Suprapubic skin (tissue), 4 donors: ENCODE measurements around the gene BCL11A. TPM values are rescaled to one million over a fixed set of nuclear protein-coding genes. Genes with fewer than 3 reads are reported as not detected.
A peak's percentile ranks its signal among the peaks of the same experiment; 100 is the strongest.

ENCODE experiments used
- DNase-seq, 2 donors: peaks; one replicate each; pipeline ENCODE4 v3.0.0-alpha.2; 2019; ENCODE audit warnings: low spot score in 2 of 2
- H3K27ac ChIP-seq: fragments of 200-600 bp; sonication (generic); one replicate; pipeline ENCODE4 v1.5.1; 2019
- H3K27me3 ChIP-seq: fragments of 200-600 bp; sonication (generic); one replicate; pipeline ENCODE4 v1.5.1; 2019
- H3K36me3 ChIP-seq: fragments of 200-600 bp; sonication (generic); one replicate; pipeline ENCODE4 v1.5.1; 2019
- H3K4me1 ChIP-seq: fragments of 200-600 bp; sonication (generic); one replicate; pipeline ENCODE4 v1.5.1; 2019
- H3K4me3 ChIP-seq: fragments of 200-600 bp; sonication (generic); one replicate; pipeline ENCODE4 v1.5.1; 2019; ENCODE audit warnings: mild to moderate bottlenecking
- H3K9me3 ChIP-seq: fragments of 200-600 bp; sonication (generic); one replicate; pipeline ENCODE4 v1.5.1; 2019
- CTCF ChIP-seq, 2 donors: fragments of 200-600 bp in 1 of 2; fragments of 450-650 bp in 1 of 2; sonication (generic) in 1 of 2; IDR thresholded peaks; one replicate each; pipeline ENCODE4 v1.5.1; 2016 to 2019; ENCODE audit warnings: antibody characterized with exemption in 2 of 2, mild to moderate bottlenecking in 1 of 2, moderate library complexity in 1 of 2
- EP300 ChIP-seq: sonication (generic); formaldehyde crosslinking; IDR thresholded peaks from one replicate; pipeline ENCODE4 v1.6.1; 2017; ENCODE audit warnings: antibody characterized with exemption
- POLR2A ChIP-seq, 2 donors: fragments of 450-650 bp; IDR thresholded peaks; one replicate each; pipeline ENCODE4 v1.6.1; 2017; ENCODE audit warnings: antibody characterized with exemption in 2 of 2, mild to moderate bottlenecking in 2 of 2, moderate library complexity in 2 of 2
- POLR2AphosphoS5 ChIP-seq, 3 donors: sonication (generic); formaldehyde crosslinking; IDR thresholded peaks; one replicate each; pipeline ENCODE4 v1.6.1; 2017; ENCODE audit warnings: antibody characterized with exemption in 3 of 3
- WGBS: methylation state at CpG from one replicate; pipeline ENCODE4 v1.1.5; 2018; 5-methylcytosine and 5-hydroxymethylcytosine counted together
- total RNA-seq, 4 donors: library from RNA; depleted of rRNA; stranded (reverse); fragments of >200 nt; gene quantifications; one replicate each; pipeline ENCODE4 v1.1.0, GENCODE V29; 2016

Gene BCL11A
- total RNA-seq, 4 donors from 2014 or later = 67.1 to 222 (median 113) TPM

DNA sequence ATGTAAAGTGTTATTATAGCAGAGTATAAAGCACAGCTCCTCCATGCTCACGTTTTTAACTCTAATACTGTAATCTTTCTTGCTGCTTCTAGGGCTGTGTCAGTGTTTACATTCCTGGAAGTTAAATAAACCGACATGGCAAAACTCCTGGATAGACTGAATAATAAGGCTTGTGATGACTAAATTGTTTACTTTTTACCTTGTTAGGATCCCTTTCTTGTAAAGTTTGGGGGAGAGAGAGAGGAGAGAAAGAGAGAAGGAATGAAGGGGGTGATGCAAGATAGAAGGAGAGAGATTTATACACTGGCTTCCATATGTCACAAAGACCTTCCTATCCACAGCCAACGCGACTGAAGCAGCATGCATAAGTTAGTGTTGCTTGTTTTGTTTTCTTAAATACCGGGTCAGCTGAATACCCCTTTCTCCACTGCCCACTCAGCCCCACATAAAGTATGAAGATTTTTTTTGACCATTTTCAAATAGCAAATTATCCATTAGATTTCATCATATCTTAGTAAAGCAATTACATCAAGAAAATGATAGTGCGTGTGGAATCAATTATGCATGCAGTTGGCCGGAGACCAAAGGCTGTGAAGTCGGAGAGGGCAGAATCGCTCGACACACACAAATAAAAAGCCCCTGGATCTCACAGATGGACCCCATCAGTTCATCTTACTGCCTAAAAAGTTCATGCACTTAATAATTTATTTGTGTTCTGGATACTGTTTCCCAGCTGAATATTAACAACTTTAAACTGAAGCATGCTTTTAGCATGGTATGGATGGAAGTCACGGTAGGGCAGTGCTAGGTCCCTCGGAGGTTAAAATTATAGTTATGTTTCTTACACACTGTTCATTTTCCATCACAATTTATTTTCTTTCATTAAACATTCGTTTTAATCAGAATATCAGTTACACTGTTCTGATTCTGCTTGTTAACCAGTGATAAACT lies 20.1 kb downstream of the BCL11A start:
- Histone ChIP-seq H3K9me3 (no peaks in the 10 kb centered on the region), H3K4me3 (no peak overlapping the region), H3K27me3 (peaks cover 17% of the 10 kb centered on the region), H3K27ac (peak overlapping the region; percentile 54), H3K4me1 (peaks cover 76% of the 10 kb centered on the region), H3K36me3 (no peaks in the 10 kb centered on the region)
- 27% methylated on average over 13 of the region's 13 CpGs for WGBS
- no peak for TF ChIP-seq CTCF (IDR thresholded peaks at IDR 0.05)
- TF ChIP-seq POLR2AphosphoS5 (IDR thresholded peaks at IDR 0.05) = no peak
- no peak for TF ChIP-seq POLR2A (IDR thresholded peaks at IDR 0.05)
- TF ChIP-seq EP300 = no peak
- DNase-seq = no peak

DNA sequence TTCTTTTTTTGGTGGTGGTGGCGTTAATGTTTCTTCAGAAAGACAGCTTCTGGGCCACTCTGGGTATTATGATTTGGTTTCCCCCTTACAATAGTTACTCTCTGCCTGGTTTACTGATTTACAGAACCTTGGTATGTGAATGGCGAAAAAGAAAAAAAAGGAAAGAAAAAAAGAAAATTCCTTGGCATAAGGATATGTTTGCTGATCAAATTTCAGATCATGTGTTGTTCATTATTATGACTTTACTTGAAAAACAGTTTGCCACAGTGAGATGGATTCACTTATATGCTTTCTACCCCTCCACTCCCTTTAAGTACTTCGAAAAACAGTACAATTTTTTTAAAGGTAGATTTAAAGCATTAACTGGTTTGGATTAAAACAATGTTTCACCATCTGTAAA lies 21.0 kb downstream of the BCL11A start:
- Histone ChIP-seq H3K4me1 (peaks cover 78% of the 10 kb centered on the region), H3K4me3 (no peak overlapping the region), H3K9me3 (no peaks in the 10 kb centered on the region), H3K36me3 (no peaks in the 10 kb centered on the region), H3K27ac (no peak overlapping the region), H3K27me3 (peaks cover 21% of the 10 kb centered on the region)
- 42% methylated on average over 3 of the region's 3 CpGs for WGBS
- no peak for DNase-seq
- TF ChIP-seq EP300 (no peak), CTCF (IDR thresholded peaks at IDR 0.05) (no peak), POLR2A (IDR thresholded peaks at IDR 0.05) (no peak), POLR2AphosphoS5 (IDR thresholded peaks at IDR 0.05) (no peak)

DNA sequence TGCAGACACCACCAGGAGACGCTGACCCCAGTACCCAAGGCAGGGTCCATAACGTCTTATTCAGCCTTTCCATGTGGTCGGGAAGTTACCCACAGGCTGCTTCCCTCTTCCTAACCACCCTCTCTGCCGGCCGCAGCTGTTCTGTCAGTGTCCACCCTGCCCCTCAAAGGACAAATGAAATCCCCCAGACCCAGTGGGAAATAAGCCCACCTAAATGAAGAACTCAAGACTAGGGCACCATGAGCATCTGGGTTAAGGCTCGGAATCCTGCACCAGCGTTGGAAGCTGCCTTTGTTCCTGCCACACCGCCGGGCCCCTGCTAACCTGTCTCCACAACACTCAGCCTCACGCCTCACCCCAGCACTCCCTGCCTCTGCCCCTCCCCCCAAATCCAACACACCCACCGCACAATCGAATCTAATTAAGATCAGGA lies 21.7 kb downstream of the BCL11A start:
- DNase-seq = no peak
- WGBS = 41% methylated on average over 12 of the region's 12 CpGs
- no peak for TF ChIP-seq POLR2A (IDR thresholded peaks at IDR 0.05)
- no peak for TF ChIP-seq POLR2AphosphoS5 (IDR thresholded peaks at IDR 0.05)
- no peak for TF ChIP-seq EP300
- TF ChIP-seq CTCF (IDR thresholded peaks at IDR 0.05) = no peak
- H3K9me3 ChIP-seq = no peaks in the 10 kb centered on the region
- H3K27me3 ChIP-seq = peaks cover 21% of the 10 kb centered on the region
- H3K27ac ChIP-seq = peak overlapping the region; percentile 70
- peak overlapping the region; percentile 29 for H3K4me3 ChIP-seq
- H3K36me3 ChIP-seq = no peaks in the 10 kb centered on the region
- peaks cover 76% of the 10 kb centered on the region for H3K4me1 ChIP-seq

DNA sequence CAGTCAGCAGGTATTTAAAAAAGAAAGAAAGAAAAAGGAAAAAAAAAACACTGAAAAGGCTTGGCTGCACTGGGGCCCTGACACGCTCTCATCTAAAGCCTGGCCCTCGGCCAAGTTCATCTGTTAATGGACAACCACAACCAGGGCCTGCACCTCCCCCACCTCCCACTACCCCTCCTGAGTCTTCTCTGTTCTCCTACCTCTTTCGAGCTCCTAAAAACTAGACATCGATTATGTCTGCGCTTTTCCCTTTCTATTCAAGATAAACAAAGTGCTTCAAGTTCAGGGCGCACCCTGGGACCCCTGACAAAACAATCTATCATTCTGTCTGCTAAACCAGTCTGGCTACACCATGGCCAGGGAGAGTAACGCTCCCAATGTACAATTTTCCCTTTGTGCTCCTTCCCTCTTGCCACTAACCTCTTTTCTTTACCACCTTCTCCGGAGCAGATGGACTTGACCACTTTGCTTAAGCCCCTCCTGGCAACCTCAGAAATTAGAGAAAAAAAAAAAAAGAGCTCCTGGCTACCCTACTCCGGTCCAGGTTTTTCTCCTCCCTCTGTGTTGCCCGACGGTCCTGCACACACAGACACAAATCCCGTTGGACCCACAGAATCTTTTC lies 22.7 kb downstream of the BCL11A start:
- TF ChIP-seq POLR2A (IDR thresholded peaks at IDR 0.05) (no peak), POLR2AphosphoS5 (IDR thresholded peaks at IDR 0.05) (no peak), EP300 (no peak), CTCF (IDR thresholded peaks at IDR 0.05) (no peak)
- peaks cover 18% of the 10 kb centered on the region for H3K27me3 ChIP-seq
- H3K36me3 ChIP-seq = no peaks in the 10 kb centered on the region
- 13% methylated on average over 12 of the region's 12 CpGs for WGBS
- H3K4me3 ChIP-seq = peak overlapping the region; percentile 29
- H3K9me3 ChIP-seq = no peaks in the 10 kb centered on the region
- DNase-seq = no peak
- peak overlapping the region; percentile 70 for H3K27ac ChIP-seq
- peaks cover 73% of the 10 kb centered on the region for H3K4me1 ChIP-seq
